ENCODE data around the gene CPLANE2.

CPLANE2 gene

DNA sequence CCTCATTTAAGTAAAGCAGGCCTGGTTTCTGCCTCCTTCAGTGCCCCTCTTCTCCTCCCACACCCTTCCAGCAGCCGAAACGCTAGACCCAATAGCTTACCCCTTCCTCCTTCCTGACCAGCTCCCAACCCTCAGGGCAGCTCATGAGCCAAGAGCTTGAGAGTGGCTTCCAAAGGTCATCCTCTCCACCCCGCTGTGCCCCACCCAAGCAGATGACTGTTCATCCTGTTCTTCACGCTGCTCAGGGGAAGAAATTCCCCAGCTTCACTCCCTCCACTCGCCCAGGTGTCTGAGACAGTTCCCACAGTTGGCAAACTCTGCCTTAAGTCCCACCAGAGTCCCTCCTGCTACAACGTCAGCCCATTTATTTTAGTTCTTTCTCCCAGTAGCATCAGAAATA, 48.0 kb downstream of the CPLANE2 start:
- DNase-seq (ENCODE audit: low spot score): no peak

DNA sequence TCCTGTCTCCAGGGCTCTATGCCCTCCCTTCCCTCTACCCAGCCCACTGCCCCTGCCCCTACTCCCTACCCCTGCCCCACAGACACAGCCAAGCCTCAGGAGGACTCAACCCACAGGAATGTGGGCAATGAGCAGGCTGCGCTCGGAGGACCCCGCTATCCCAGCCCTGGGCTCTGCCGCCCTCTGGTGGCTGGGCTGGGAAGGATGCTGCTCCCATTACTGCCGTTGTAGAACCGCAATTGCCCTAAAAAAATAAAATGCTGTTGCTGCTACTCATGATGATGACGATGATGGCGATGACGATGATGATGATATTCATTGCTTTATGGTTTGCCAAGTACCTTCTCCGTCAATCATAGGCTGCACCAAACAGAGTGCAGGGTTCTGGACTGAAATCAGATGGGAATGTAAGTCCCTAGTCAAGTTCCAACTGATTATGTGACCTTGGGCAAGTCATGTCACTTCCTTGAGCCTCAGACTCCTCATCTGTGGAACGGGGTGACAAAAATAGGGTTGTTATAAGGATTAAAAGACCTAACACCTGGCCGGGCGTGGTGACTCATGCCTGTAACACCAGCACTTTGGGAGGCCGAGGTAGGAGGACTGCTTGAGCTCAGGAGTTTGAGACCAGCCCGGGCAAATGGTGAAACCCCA, 49.1 kb downstream of the CPLANE2 start:
- no peak for DNase-seq (ENCODE audit: low spot score)

DNA sequence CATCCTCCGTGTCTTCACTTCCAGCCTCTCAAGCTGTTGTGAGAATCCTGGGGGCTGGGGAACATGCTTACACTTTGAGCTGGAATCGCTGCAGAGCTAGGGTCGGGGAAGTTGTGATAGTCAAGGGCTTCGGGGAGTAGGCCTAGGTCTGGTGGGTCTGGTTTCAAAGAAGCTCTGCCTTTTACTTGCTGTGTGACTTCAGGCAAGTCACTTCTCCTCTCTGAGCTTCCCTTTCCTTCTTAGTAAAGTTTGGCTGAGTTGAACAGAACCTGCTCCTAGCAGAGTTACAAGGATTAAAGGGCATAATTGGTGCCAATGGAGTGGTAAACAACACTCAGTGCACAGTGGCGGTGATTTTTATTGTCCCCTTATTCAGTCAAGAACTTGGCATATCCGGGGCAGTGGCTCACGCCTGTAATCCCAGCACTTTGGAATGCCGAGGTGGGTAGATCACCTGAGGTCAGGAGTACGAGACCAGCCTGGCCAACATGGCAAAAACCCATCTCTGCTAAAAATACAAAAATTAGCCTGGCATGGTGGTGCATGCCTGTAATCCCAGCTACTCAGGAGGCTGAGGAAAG, 50.2 kb downstream of the CPLANE2 start:
- no peak for DNase-seq (ENCODE audit: low spot score)

DNA sequence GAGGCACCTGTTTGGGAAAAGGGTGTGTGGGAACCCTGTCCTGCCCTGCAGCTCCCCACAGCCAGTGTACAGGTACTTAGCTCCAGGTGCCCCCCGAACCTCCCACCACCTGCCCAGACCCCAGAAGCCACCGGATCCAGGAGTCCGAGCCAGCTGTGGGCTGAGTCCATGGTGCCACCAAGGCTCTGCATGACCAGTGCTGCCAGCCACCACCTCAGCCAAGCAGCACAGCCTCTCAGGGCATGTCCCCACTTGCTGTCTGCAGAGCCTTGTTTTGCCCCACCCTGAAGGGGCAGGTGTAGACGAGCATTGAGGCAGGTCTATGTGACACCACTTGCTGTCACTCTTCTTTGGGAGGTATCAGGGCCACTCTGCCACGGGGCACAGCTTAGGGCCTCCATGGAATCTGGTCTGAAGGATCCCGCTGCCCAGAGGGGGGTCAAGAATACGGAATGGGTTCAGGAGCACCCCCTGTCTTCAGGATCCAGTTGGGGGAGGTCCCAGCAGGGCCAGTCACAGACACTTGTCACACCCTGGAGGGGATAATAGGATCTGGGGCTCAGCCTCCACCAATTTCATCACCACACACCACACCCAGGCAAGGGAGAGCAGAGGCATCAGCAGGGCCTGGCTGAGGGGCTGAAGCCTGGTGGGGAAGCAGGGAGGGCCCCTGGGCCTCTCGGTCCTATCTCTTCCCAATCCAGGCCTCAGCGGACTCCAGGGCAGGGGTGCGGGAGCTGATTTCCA, 52.3 kb downstream of the CPLANE2 start:
- DNase-seq (ENCODE audit: low spot score): no peak

DNA sequence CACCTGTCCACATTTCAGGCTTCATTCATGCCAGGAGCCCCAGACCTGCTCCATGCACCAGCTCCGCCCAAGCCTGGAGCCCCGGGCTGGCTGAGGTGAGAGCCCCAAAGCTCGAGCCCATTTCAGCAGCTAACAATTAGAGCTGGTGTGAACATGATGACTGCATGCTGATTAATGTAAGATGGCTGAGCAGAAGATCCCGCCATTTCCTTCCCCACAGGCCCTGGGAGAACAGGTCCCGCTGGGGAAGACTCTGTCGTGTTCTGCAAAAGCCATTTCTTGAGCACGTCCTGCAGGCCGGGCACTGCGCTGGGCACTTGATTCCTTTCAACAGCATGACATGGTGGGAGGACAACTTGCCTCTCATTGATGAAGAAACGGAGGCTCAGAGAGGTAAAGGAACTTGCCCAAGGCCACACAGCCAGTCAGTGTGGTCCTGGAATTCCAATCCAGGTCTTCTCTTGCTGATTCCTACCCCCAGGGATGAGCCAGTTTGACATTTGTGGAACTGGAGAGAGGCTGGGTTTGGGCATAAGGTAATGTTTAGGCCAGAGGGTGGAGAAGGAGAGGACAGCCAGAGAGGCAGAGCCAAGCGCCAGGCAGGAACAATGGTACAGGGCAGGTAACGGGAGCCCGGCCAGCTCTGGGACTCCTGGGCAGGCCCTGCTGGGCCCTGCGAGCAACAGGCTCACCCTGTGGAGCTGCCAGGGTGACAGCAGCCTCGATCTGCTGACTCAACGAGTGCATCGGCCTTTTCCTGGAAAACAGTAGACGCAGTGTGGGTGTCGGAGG, 53.0 kb downstream of the CPLANE2 start:
- DNase-seq (ENCODE audit: low spot score): no peak

DNA sequence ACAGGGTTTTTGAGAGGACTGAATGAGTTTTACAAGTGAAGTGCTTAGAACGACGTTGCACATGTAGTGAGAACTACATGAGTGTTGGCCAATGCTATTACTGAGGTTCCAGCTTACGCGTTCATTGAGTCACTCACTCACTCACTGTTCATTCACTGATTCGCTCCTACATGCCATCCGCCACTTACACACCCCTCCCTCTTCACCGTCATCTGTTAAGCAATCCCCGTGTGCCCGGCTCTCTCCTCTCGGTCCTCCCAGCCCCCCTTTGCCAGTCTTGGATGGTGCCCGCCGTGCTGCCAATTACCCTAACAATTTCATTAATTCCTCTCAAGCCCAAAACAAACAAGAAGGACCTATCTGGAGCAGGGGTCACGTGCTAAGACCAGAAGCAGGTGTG, 53.8 kb downstream of the CPLANE2 start:
- DNase-seq (ENCODE audit: low spot score): no peak

DNA sequence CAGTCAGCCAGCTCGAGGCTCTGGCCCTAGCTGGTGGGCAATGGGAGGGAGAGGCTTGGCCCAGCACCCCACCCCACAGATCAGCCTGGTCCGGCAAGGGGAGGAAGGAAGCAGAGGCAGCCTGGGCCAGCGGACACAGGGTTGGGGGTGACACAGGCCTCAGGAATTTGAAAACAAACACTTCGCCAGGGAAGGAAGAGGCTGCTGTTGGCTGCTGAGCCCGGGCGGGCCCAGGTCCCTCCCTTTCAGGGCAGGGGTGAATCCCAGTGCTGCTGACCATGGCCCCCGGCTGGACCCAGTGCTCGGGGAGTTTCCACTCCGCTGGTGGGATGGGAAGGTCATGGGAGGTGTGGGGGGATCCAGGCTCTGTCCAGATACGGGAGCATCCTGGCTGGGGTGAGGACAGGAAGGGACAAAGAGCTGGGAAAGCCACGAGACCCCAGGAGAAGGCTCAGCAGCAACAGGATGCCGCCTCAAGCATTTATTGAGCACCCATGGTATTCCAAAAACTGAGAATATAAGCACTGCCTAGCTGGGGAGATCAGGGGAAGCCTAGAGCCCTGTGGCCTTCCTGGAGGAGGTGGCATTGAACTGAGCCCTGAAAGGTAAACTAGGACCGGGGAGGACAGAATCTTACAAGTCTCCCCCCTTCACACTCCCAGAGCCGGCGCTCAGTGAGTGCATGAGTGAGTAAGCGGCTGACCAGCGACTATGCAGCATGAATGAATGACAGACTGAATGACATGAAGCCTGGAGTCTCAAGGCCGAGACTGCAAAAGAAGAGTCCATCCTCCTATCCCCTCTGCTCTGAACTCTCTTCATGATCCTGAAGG, 54.9 kb downstream of the CPLANE2 start:
- no peak for DNase-seq (ENCODE audit: low spot score)

Measured in putamen (tissue), 1 donor.